Sigmoid colon (tissue), 4 donors: ENCODE results near the gene DENND10.

Experiments
- CTCF ChIP-seq, 4 experiments: fragments of 450-650 bp in 3 of 4; fragments of 200-600 bp in 1 of 4; IDR thresholded peaks; one replicate each; pipeline ENCODE4 v1.5.1; 2016 to 2019; ENCODE audit warnings: antibody characterized with exemption in 4 of 4, mild to moderate bottlenecking in 3 of 4, moderate library complexity in 2 of 4
- POLR2A ChIP-seq, 2 donors: fragments of 450-650 bp; IDR thresholded peaks; one replicate each; pipeline ENCODE4 v1.6.1; 2016; ENCODE audit warnings: antibody characterized with exemption in 2 of 2, mild to moderate bottlenecking in 2 of 2, moderate library complexity in 2 of 2
- POLR2AphosphoS5 ChIP-seq, 4 donors: sonication (generic); formaldehyde crosslinking; IDR thresholded peaks; one replicate each; pipeline ENCODE4 v1.6.1; 2017; ENCODE audit warnings: antibody characterized with exemption in 4 of 4

DNA sequence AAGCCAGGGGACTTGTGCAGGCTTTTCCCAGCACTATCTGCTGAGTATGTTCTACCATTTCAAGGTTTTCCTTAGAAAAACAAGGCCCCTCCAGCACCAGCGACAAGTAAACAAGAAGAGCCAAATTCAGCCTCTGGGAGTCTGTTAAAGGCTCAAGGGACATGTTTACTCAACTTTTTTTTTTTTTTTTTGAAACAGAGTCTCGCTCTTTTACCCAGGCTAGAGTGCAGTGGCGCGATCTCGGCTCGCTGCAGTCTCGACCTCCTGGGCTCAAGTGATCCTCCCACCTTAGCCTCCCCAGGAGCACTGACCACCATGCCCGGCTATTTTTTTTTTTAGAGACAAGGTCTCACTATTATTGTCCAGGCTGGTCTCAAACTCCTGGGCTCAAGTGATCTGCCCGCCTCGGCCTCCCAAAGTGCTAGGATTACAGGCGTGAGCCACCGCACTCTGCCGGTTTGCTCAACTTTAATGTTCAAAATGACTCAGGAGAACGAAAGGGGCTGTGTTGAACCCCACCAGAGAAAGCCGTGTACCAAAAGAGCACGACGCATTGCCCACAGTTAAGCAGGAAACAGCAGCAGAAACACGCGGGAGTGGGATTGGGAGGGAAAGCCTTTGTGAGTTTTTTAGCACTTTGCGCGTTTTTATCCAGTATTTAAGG lies 73.9 kb downstream of the DENND10 start:
- TF ChIP-seq POLR2A (IDR thresholded peaks at IDR 0.05) (no peak), CTCF (IDR thresholded peaks at IDR 0.05) (no peak), POLR2AphosphoS5 (IDR thresholded peaks at IDR 0.05) (no peak)
